SK-N-DZ (cell line): Measurements from ENCODE around the gene DCN.

Experiments
- DNase-seq: peaks from one replicate; pipeline ENCODE4 v3.0.0-alpha.2; 2015; ENCODE audit warnings: low spot score

DCN gene

DNA sequence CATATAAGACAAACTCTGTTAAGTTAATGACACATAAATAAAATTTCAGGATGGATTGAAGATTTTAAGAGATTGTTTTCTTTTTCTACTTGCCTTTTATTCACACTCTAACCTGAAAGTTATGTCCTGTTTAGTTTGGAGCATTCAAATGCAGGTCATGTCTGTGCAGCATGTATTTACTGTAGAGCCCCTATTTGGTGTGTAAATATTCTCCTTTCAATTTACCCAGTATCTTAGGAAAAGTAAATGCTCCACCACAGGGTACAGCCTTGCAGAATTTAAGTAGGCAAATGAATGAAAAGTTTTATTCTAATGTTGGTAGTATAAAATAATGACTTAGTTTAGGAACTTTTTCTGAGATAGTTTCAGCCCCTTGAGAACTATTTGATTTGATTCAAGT is 6.2 kb upstream of the DCN start:
- DNase-seq = no peak

- DNase-seq = no peak
These were observed 3.5 kb upstream of the DCN start for GRCh38 chr12:91186156-91186555.

- DNase-seq = peak; percentile 84
These were observed 2.8 kb upstream of the DCN start for GRCh38 chr12:91185421-91185820.

DNA sequence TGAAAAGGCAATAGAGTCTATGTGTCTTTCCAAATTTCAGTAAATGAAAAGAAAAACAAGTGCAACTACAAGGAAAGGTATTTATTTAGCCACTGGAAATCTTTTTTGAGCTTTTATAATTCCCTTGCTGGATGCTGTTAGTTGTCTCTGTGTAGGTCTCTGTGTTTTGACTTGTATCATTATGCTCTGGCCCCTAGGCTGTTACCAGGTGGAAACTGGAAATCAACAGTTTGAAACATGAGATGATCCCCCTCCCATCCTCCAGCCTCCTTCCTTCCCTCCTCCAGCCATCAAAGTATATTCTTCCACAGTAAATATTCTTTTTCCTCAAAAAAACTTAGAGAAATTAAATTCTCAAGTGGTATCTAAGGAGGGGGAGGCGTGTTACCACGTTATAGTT is 934 bp upstream of the DCN start:
- DNase-seq = no peak

DNA sequence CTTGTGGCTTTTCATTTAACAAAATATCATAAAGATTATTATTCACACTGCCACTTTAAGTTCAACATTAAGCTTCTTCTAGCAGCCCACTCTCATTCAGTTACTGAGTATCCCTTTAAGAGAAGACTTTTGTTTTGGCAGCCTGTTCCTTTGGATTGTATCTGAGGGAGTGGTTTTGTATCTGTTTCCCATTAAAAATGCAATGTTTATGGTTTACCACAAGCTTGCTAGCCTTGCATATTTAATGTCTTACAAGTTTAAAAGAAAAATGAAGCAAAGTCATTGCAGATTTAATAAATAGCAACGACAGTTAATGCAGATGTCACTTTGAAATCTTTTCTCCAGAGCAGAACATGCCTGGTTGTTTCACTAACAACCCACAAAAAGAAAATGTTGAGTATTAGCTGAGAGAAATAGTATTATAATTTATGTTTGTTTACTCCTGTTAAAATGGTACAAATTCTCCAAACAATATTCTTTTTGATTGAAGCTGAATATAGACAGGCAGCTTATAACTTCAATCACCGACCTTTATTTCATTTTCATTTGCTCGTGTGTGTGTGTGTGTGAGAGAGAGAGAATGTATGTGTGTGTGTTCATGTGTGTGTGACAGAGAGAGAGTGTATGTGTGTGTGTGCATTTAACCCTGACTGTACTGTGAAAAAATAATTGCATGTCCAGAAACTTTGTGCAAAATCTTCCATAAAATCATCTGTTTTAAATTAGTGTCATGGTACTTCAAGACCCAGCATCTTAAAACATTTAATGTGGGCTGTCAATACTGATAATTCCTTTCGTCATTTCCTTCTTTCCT is 1.8 kb downstream of the DCN start:
- DNase-seq = no peak

DNA sequence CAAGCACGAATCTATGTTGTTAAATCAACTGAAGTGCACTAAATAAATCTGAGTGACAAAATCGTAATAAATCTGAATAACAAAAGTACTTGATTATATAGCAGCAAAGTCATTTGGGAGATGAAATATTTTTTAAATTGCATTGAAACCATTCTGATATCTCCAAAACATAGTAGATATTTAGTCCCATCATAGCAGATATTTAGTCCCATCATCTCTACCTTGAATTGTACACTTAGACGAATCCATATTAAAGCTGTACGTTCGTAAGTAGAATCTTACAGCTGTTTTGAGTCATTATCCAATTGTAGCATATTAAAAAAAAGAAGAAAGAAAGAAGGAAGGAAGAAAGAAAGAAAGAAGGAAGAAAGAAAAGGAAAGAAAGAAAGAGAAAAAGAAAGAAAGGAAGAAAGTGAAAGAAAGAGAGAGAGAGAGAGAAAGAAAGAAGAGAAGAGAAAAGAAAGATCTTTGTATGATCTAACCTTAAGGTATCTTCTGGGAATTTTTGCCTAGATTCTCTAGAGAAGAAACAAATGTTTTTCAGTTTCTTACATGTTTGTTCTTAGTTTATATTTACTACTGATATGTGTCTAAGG is 2.6 kb downstream of the DCN start:
- DNase-seq = no peak

GRCh38 chr12:91179315-91179714 is 3.3 kb downstream of the DCN start:
- DNase-seq = no peak

- no peak for DNase-seq
These were observed 3.8 kb downstream of the DCN start for GRCh38 chr12:91178781-91179180.

DNA sequence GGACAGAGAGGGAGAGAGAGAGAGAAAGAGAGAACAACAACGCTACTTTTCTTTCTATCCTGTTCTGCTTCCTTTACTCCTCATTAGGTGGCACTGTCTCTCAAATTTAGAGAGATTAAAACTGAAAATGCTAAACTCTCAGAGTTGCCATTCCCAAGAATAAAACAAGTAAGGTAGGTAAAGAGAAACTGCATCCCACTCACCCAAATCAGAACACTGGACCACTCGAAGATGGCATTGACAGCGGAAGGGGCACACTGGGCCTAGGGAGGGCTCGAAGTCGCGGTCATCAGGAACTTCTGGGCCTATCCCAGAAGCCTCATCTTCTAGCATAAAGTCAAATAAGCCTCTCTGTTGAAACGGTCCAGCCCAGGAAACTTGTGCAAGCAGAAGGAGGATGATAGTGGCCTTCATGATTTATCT is 4.5 kb downstream of the DCN start:
- DNase-seq = peak; percentile 22

GRCh38 chr12:91177381-91177780 is 5.2 kb downstream of the DCN start:
- no peak for DNase-seq

- DNase-seq = no peak
These were observed 5.7 kb downstream of the DCN start for GRCh38 chr12:91176915-91177314.

DNA sequence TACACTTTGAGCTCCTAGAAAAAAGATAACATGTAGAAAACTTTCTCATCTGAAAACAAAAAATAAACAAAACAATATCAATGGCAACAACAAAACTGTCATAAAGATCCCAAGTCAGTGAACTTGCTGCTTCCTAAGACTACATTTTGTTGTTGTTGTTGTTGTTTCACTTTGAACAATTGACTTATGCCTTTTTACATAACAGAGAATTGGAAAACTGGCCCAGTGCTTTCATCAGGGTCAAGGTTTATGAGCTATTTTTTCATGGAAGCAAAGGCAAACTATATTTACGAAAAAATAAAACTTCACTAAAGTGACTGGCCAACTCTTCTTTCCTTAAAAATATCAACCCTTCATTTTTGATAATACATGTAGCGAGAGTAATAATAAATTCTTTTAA is 6.3 kb downstream of the DCN start:
- DNase-seq = no peak

DNA sequence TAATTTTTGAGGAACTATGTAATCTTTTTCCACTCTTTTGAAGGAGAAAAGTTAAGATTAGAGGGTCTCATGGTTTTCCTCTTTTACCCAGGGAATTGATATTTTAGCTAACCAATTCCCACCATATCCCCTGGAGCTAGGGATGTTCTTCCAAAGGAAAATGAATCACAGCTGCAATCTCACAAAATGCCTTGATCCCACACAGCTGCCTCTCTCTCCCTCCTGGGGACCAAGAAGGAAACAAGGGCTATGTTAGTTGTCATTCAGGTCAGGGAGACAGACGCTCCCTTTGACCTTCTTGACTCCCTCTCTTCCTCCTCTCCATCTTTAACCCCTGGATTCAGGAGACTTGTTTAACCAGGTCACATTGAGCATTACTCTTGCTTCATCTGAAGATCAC is 9.5 kb downstream of the DCN start:
- DNase-seq = no peak

DNA sequence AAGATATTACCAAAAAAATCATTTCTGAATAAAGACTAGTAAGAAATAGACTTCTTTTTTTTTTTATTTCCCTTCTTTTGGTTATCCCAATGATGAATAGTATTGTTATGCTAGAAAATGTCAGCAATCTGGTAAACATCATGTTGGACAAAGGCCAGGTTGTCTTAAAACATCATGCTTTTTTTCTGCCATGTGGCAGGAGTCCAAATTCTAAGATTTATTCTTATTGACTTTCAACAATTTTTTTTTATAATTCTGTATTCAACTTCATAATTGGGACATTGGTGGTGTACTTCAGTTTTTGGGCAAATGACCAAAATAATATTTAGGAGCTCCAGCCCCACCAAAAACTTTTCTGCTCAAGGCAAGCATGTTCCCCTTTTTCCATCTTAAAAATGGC is 10.5 kb downstream of the DCN start:
- no peak for DNase-seq

DNA sequence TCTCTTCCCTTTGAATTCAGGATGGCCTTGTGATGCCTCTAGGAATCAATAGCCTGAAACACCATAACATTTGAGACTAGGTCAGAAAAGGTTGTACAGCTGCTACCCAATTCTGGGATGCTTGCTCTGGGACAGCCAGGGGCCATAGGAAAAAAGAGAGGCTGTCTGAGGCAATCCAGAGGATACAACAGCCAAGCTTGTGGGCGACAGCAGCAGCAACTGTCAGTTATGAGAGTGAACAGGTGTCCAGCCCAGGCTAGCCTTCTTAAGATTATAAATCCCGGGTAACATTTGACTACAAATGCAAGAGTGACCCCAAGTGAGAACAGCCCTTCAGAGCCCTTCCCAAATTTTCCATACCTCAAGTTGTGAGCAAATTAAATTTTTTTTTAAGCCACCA is 11.1 kb downstream of the DCN start:
- peak; percentile 67 for DNase-seq

DNA sequence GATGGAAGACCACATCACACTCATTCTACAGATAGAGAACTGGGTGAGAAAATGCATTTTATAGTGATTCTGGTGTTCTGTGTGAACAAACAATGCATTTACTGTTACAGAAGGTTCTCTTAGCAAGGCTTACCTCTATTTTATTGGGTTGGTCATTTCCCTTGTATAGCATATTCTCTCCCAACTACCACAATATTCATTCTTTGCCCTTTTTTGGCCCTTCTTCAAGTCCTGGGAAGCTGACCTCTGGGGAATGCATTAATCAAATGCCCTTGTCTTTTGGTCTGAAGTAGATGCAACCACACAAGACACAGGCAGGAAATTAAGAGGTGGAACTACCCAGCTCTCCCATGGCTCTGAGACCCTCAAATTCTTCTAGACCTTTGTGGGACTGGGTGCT is 19.5 kb downstream of the DCN start:
- DNase-seq = no peak

DNA sequence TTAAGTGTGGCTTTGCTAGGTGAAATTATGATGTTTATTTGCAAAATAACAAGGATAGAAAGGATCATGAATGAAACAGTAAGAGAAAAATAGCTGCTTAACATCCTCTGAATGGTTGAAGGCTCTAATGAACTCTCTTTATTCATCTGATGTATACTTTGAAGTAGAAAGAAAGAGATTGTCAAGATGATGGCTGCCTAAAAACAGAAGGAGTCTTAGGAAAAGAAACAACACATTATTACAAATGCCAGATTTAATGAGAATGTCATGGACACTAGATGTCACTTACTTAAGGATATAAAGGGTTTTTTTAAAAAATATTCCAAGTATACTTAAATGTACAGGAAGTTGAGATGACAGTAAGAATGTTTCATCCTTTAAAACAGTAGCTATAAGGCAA is 21.6 kb downstream of the DCN start:
- DNase-seq = no peak

GRCh38 chr12:91155990-91156389 is 26.6 kb downstream of the DCN start:
- DNase-seq = no peak

DNA sequence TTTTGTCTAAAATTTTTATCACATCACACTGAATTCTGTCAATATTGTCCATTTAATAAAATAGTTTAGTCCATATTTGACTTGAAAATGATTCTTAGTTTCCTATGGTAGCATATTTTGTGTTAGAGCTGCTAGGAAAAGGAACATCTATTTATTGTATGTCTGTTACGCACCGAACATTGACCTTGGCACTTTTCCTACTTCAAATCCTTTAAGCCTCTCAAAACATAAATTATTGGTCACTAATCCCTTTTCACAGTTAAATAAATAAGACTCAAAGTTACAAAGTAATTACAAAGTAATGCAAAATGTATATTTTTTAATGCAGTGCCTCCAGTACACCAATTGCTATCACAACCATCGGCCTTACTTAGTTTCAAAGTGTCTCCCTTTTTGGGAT is 28.5 kb downstream of the DCN start:
- DNase-seq = no peak

DNA sequence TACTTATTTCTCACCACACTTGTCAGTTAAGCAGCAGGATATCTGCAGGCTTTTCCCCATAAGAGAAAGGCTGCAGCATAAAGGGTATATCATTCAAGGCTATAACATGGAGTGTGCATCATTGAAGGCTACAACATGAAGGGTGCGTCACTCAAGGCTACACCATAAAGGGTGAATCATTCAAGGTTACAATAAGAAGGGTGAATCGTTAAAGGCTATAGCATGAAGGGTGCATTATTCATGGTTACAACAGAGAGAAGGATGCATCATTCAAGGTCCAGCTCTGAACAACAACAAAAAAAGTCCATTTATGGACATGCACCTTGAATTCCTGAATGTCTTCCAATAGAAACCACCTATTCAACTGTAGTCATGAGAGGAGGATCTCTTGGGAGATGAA is 38.6 kb downstream of the DCN start:
- DNase-seq = no peak

GRCh38 chr12:91143206-91143605 is 39.4 kb downstream of the DCN start:
- DNase-seq = no peak

GRCh38 chr12:91142221-91142631 is 40.4 kb downstream of the DCN start:
- DNase-seq = no peak
